Activated naive CD4-positive, alpha-beta T cell (primary cell): ENCODE measurements around the gene PDX1.
"Not testable (repeated sequence)": the region's sequence is repeated elsewhere in the genome, so short reads cannot be mapped to it uniquely, and the experiment has no call there.

Experiments
- DNase-seq, 4 experiments: peaks; one replicate each; lab custom pipeline; 2025; lab: John Stamatoyannopoulos, UW

Gene PDX1

DNA sequence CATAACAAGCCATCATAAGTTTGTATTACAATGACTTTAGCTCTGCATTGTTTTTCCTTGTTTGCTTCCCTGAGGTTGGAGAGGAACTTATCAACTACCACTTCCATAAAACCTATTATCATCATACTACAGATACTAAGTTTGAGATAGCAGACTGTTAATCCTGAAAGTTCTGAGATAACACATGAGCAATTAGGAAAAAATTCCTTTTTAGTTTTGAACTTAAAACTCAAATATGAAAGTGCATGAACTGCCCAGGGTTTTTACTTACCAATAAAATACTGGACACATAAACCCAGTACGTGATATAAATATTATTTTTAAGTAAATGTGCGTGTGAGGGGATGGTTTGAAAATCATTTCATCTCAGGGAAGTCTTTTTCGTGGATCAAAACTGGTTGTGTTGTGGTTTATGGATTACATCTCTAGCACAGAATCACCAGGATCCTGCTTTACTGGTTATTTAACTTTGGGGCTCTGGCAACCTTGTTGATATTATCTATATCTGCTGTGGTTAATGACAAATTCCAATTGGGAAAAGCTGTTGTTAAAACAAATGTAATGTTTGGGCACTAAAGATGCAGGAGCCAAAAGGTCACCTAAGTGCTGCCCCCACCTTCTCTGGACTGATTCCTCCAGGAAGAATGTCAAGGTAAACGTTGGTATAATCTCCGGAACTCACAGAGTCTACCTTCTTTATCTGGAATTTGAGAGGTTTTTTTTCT lies 36.9 kb downstream of the PDX1 start:
- no peak for DNase-seq

GRCh38 chr13:27959976-27960361 lies 40.2 kb downstream of the PDX1 start:
- DNase-seq, result no peak

DNA sequence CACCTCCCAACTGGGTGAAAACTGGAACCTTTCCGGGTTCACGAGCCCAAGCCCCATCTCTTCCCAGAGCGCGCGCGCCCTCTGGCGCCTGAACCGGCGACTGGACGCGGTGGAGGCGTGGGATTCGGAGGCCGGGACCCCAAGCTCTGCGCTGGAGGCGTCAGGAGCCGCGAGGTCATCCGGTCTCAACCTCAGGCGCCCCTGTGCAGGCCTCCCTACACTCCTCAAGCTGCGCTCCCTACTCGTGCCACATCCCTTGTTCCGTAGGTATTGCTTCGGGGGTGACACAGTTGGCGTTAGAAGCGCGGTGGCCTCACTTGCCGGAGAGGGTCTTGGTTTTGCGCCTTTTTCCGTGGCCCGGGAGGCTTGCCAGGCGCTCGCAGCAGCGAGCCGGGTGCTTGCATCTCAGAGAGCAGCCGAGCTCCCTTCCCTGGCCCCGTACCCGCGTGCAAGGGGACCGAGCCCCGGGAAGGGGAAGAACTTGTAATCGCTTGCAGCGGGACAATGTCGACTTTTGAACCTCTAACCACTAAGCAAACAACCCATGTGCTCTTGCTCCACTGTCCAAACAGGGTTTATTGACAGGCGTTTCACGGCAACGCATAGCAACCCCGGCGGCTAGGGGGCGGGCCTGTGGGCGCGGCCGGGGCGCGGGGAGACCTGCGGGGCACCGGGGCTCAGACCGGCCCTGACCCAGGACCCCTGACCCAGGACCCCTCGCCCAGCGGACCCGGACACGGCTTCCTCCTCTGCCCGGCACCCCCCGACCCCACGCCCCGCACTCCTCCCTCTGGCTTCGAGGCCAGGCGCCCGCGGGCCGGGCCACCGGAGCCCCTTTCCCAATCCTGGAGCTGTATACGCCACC lies 40.8 kb downstream of the PDX1 start:
- DNase-seq, result no peak

DNA sequence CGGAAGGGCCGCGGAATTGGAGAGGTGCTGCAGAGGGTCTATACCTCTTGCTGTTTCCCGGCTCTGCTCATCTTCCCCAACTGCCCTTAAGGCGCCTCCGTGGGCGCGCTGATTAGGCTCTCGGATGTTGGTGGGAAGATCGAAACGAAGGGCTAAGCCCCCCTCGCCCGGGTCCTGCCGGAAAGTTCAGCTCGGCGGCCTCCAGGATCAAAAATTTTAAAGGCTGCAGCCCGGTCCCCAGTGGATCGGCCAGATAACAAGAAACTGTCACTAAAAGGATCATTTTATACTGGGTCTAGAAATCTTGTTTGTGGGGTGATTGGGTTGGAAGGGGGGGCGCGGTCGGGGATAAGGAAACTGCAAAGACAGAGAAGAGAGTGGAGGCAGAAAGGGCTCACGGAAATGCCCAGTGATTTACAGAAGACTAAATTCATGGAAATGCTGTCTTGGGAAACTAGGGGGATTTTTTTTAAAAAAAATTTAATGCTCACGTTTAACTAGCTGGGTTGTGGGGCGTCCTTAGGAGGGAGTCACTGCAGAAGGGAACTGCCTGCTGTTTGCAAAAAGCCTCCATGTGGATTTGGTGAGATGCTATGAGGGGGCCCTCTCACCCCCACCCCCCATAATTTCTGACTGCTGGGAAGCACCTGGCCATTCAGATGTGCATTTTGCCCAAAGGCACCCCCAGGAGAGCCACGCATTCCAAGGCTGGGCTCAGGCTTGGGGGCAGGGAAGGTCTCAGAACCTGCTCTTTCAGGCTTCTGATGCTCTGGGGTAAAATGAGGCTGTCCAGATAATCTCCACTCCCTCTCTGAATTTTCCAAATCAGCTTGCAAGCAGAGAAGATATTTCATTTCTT lies 41.7 kb downstream of the PDX1 start:
- DNase-seq, result no peak

DNA sequence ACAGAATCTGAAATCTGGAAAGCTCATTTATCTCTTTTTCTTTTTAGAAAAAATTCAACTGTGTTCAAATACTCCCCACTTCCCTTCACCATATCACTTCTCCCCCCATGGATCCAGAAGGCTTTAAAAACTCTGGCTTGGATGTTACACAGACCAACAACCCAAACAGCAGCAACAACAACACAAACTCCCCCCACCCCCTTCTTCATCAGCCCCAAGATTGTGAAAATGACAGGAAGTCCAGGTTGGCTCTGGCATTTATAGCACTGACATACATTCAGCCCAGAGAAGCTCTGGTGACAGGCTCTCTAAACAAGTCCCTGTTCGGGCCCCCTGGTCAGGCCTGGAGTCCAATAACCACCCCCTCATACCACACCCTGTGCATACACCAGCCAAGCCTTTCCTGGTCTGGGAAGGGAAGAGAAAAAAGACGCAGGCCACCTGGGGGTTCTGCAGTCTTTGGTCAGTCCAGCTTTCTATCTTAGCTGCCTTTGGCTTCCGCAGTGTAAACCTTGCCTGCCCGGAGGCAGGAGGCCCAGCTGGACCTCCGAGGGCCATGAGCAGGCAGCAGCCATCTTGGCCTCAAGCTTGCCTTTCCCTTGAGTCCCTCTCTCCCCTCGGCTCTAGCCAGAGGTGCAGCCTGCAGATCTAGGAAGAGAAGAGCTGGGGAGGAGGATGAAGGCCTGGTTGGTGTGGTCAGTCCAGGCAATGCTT lies 42.5 kb downstream of the PDX1 start:
- DNase-seq, result no peak

DNA sequence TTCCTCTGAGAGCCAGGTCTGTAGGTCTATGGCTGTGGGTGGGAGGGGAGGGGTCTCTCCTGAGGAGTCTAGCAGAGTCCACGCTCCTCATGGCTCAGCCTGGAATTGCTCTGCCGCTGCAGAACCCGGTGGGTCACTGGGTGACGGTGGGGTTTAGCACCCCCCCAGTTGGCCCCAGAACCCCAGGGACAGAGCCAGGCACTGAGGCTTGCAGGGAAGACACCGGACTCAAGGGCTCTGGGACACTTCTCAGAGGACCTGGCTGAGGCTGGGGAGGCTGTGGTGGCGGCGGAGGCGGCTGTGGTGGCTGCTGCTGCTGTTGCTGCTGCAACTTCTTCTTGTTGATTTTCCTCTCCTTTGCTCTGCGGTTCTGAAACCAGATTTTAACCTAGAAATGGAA lies 43.2 kb downstream of the PDX1 start:
- no peak for DNase-seq

GRCh38 chr13:27963491-27963890 lies 43.7 kb downstream of the PDX1 start:
- DNase-seq, result no peak

DNA sequence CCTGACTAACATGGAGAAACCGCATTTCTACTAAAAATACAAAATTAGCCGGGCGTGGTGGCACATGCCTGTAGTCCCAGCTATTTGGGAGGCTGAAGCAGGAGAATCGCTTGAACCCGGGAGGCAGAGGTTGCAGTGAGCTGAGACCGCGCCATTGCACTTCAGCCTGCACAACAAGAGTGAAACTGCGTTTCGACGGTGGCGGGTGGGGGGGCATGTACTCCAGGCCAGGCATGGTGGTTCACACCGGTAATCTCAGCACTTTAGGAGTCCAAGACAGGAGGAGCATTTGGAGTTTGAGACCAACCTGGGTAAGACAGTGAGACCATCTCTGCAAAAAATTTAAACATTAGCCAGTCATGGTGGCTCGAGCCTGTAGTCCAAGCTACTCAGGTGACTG lies 44.4 kb downstream of the PDX1 start:
- DNase-seq, result not testable (repeated sequence)

DNA sequence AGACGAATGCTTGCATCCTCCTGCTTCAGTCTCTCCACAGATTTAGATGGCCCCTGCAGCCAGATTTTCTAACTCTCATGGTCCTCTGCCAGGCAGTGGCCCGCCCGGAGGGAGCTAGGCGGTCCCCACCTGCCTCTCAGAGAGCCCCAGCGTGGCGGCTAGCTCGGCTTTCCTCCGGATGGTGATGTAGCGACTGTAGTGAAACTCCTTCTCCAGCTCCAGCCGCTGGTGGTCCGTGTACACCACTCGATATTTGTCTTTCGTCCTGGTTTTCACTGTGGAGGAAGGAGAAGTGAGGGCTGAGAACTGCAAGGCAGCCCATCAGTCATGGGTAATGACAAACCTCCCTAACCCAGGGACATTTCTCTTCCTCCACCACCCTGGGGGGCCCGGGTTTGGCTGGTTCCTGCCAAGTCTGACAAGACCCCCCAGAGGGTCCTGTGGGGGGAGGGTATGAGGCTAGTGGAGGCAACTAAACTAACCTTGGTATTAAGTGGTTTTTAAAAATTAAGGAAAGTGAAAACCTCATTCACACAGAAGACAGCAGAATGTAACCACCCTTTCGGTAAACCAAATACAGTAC lies 45.0 kb downstream of the PDX1 start:
- no peak for DNase-seq

DNA sequence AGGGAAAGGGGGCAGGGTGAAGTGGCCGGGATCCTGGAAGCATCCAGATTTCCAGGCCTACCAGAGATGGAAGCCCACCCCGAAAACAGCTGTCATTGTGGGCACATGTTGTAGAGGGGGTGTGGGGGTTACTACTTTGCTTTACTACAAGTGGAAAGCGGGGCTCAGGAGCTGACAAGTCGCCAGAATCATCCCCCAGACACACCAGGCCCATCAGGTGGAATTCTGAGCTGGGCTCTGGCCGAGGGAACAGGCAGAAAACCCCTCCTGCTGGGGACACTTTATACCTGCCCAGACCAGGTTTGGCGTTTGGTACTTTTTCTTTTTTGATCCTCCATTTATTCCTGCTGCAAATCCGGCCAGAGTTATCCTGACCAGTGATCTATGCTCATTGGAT lies 45.5 kb downstream of the PDX1 start:
- DNase-seq, result no peak

DNA sequence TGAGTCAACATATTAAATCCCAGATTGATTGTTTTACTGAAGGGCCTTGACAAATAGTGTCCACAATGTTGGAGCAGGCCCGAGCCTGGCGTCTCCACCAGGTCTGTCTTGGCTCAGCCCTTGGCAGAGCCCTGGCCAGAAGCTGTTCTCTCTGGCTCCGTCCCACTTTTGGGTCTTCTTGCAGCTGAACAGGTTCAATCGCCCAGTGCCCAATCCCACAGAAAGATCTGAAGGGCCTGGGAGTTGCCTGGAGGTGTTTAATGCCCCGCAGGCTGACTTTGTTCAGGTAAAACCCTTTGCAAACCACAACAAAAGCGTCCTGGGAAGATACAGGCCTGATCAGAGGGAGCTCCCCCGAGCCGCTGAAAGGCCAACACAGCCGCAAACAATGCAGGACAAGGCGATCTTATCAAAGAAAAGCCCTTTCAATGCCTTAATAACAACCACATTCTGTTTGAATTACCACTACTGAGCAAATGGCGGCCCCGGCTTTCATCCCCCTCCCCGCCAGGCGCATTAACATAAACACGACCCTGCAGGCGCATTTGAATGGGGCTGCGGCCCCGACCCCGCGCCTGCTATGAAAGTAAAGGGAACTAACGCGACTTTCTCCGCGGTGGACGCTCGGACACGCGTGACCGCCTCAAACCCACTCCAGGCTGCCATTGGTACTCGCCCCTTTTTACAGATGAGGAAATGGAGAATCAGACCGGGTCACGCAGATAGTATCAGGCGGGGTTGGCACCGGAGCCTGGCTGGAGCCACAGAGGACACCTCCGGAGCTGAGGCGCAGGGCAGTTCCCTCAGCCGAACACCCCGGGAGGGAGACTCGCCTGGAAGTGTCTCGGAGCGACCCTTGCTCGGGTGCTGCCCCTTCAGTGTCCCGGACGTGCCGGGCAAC lies 46.2 kb downstream of the PDX1 start:
- DNase-seq, result no peak

- DNase-seq, result no peak
Measured at GRCh38 chr13:27966641-27967202, 46.9 kb downstream of the PDX1 start.

DNA sequence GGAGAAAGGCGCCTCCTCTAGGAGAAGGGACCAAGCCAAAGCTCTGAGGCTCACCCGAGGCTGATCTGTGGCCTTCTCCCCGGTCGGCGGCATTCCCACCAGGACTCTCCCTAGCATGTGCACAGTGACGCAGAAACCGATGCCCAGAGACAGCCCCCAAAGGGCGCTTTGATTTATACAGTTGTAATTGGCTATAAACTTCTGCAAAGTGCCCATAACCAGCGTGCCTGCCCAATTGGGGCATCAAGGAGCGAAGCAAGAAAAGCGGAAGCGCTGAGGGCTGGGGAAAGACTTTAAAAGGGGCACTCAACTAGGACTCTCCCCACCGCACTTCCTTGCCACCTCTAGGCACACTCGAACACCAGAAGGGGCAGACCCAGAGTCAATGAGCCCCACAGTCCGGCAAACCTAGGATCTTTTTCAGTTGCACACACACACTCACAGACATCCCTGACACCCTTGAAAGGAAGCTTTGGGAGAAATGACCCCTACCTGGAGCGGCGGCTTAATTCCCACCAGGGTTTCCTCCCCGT lies 47.5 kb downstream of the PDX1 start:
- DNase-seq, result no peak

GRCh38 chr13:27967736-27968315 lies 48.0 kb downstream of the PDX1 start:
- DNase-seq, result no peak

DNA sequence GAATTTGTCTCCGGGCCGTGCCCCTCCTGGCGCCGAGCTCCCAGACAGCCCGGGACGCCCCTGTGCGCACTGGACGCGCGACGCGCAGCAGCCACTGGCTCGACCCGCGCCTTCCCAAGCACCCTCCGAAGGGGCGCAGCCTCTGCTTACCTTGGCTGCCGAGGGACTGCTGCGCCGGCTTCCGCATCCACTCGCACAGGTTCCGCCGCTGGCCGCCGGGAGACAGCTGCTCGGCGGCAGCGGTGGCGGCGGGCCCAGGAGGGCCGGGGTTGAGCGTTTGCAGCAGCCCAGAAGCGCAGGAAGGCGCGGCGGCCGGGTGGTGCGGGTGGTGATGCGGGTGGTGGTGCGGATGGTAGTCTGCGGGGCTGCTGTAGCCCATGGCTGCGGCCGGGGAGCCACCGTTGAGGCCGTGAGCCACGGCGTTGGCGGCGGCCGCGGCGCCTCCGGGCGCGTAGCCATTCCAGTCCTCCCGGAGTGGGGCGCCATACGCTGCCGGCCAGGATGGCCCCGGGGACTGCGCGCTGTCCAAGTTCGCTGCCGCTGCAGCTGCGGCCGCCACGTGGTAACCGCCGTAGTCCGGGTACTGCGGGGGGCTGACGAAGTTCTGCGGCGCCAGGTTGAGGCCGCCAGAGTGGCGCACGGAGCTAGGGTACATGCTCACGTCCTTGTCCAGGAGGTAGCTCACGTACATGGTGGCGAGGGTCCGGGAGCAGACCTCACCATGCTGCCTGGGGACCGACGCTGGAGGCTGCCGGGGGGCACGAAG lies 48.7 kb downstream of the PDX1 start:
- no peak for DNase-seq

GRCh38 chr13:27969082-27969865 lies 49.5 kb downstream of the PDX1 start, which contains the start of gene CDX2:
CDX2 (minus strand) TSS chr13:27969315; CDS start chr13:27969006, 309 bp downstream.
- no peak for DNase-seq

DNA sequence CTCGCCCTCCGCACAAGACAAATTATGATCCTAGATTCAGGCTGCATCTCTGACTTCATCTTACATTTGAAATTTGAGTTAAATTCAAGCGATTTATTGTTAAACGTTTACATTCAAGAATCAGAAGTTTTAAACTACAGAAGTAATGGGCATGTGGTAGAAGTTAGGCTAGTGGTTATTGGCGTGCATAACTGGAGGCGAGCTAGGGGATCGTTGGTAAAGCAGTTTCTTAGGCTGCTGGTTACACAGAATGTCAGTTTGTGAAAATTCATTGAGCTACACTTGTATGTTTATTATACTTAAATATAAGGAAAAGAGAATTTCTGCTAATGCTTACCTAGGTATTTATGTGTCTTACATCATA lies 50.0 kb downstream of the PDX1 start:
- DNase-seq, result no peak
